Measurements from ENCODE around the gene PRSS57. TPM values are rescaled to one million over a fixed set of nuclear protein-coding genes. Genes with fewer than 3 reads are reported as not detected.

PRSS57 gene
- total RNA-seq, 1 donor from 2014 or later: not detected

- intact Hi-C loops (cut with micrococcal nuclease): no loop called here
- Histone ChIP-seq H3K4me1 (peaks cover 60% of the 10 kb centered on the region), H3K4me3 (peak overlapping the region; percentile 44), H3K9me3 (replicated peaks) (peaks cover 2% of the 10 kb centered on the region), H3K27ac (replicated peaks) (peak overlapping the region; percentile 74), H3K27me3 (ENCODE audit: low read depth) (peaks cover 34% of the 10 kb centered on the region), H3K36me3 (peaks cover 6% of the 10 kb centered on the region)
- no peak for DNase-seq
- TF ChIP-seq CTCF (IDR thresholded peaks at IDR 0.05; ENCODE audit: borderline replicate concordance): no peak
Observed at GRCh38 chr19:720345-721160, 25.3 kb upstream of the PRSS57 start.

GRCh38 chr19:719636-720344 lies 24.5 kb upstream of the PRSS57 start:
- H3K4me1 ChIP-seq: peaks cover 60% of the 10 kb centered on the region
- H3K27ac ChIP-seq (replicated peaks): peak overlapping the region; percentile 79
- DNase-seq: no peak
- intact Hi-C loops (cut with micrococcal nuclease): no loop called here
- peaks cover 34% of the 10 kb centered on the region for H3K27me3 ChIP-seq (ENCODE audit: low read depth)
- H3K9me3 ChIP-seq (replicated peaks): peaks cover 9% of the 10 kb centered on the region
- no peak for TF ChIP-seq CTCF (IDR thresholded peaks at IDR 0.05; ENCODE audit: borderline replicate concordance)
- H3K36me3 ChIP-seq: peaks cover 14% of the 10 kb centered on the region
- H3K4me3 ChIP-seq: peak overlapping the region; percentile 44

- DNase-seq: peak; percentile 72
- Histone ChIP-seq H3K27me3 (ENCODE audit: low read depth) (peaks cover 34% of the 10 kb centered on the region), H3K4me3 (peak overlapping the region; percentile 44), H3K4me1 (peaks cover 59% of the 10 kb centered on the region), H3K9me3 (replicated peaks) (peaks cover 9% of the 10 kb centered on the region), H3K27ac (replicated peaks) (peak overlapping the region; percentile 79), H3K36me3 (peaks cover 12% of the 10 kb centered on the region)
- no peak for TF ChIP-seq CTCF (IDR thresholded peaks at IDR 0.05; ENCODE audit: borderline replicate concordance)
- intact Hi-C loops (cut with micrococcal nuclease): no loop called here
Observed at GRCh38 chr19:718991-719512, 23.8 kb upstream of the PRSS57 start.

GRCh38 chr19:718251-718951 lies 23.1 kb upstream of the PRSS57 start:
- Histone ChIP-seq H3K27me3 (ENCODE audit: low read depth) (peaks cover 34% of the 10 kb centered on the region), H3K36me3 (peaks cover 12% of the 10 kb centered on the region), H3K4me1 (peaks cover 53% of the 10 kb centered on the region), H3K4me3 (peak overlapping the region; percentile 44), H3K27ac (replicated peaks) (peak overlapping the region; percentile 79), H3K9me3 (replicated peaks) (peaks cover 9% of the 10 kb centered on the region)
- DNase-seq: no peak
- no peak for TF ChIP-seq CTCF (IDR thresholded peaks at IDR 0.05; ENCODE audit: borderline replicate concordance)
- intact Hi-C loops (cut with micrococcal nuclease): no loop called here

- no peak for DNase-seq
- Histone ChIP-seq H3K4me1 (peaks cover 36% of the 10 kb centered on the region), H3K9me3 (replicated peaks) (peaks cover 9% of the 10 kb centered on the region), H3K36me3 (peaks cover 12% of the 10 kb centered on the region), H3K27ac (replicated peaks) (no peak overlapping the region), H3K4me3 (no peak overlapping the region), H3K27me3 (ENCODE audit: low read depth) (peaks cover 18% of the 10 kb centered on the region)
- no peak for TF ChIP-seq CTCF (IDR thresholded peaks at IDR 0.05; ENCODE audit: borderline replicate concordance)
- intact Hi-C loops (cut with micrococcal nuclease): no loop called here
Observed at GRCh38 chr19:715347-715746, 20.1 kb upstream of the PRSS57 start.
